ENCODE measurements around the gene LGI4.

The LGI4 gene

DNA sequence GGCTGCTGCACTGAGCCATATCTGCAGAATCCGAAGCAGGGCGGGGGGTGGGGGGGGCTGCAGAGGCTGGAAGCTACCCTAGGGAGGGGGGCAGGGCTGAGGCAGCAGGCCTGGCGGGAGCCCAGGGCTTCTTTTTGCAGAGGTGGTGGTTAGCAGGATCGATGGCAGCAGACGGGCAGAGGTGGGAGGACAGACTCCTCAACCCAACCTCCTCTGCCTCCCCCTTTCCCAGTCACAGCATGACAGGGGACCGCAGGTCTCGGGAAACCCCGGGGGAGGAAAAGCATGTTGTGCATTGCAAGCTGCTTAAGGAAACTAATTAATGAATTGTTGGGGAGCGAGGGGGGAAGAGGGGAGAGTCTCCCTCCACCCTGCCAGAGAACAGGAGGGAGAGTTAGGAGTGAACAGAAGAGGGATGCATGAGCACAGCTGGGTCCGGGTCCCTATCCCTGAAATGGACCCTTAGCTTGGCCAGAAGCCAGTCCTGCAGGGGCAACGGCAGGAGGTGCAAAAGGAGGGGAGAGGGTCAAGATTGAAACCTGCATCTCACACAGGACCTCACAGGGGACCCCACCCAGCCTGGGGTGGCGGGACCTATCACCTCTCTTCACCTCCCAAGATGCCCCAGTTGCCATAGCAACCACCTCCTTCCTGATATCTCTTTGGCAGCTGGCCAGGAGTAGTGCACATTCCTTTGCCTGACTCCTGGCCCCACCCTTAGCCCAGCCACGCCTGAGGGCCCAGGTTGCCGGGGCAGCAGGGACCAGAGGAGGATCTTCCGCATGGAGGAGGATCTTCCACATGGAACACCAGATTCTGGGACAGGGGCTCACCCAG lies 10.0 kb upstream of the LGI4 start (continued):
- TF ChIP-seq, protein P1, sequence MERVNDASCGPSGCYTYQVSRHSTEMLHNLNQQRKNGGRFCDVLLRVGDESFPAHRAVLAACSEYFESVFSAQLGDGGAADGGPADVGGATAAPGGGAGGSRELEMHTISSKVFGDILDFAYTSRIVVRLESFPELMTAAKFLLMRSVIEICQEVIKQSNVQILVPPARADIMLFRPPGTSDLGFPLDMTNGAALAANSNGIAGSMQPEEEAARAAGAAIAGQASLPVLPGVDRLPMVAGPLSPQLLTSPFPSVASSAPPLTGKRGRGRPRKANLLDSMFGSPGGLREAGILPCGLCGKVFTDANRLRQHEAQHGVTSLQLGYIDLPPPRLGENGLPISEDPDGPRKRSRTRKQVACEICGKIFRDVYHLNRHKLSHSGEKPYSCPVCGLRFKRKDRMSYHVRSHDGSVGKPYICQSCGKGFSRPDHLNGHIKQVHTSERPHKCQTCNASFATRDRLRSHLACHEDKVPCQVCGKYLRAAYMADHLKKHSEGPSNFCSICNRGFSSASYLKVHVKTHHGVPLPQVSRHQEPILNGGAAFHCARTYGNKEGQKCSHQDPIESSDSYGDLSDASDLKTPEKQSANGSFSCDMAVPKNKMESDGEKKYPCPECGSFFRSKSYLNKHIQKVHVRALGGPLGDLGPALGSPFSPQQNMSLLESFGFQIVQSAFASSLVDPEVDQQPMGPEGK (CRISPR knock-in tag; IDR thresholded peaks at IDR 0.05; ENCODE audit: borderline replicate concordance) = no peak

DNA sequence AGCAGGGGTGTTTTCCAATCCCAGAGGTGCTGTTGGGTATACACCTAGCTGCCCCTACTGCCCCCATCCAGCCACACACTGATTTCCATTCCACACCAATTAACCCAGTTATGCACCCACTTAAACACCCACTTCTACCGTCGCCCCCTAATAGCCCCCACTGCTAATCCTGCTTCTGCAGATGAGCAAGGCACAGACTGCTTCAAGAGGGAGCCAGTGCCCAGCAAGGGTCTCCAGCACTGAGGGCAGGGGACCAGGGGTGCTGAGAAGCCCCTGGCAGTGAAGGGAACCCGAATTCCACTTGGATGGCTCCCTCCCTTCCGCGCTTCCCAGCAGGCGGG lies 9.4 kb upstream of the LGI4 start:
- TF ChIP-seq BACH2 (CRISPR knock-in tag; IDR thresholded peaks at IDR 0.05; ENCODE audit: borderline replicate concordance) (no peak), ISL1 (CRISPR knock-in tag; IDR thresholded peaks at IDR 0.05) (no peak), ZNF8 (CRISPR knock-in tag; IDR thresholded peaks at IDR 0.05) (no peak)
- TF ChIP-seq, protein P1 (CRISPR knock-in tag; IDR thresholded peaks at IDR 0.05; ENCODE audit: borderline replicate concordance) = no peak
- TF ChIP-seq, protein P2, sequence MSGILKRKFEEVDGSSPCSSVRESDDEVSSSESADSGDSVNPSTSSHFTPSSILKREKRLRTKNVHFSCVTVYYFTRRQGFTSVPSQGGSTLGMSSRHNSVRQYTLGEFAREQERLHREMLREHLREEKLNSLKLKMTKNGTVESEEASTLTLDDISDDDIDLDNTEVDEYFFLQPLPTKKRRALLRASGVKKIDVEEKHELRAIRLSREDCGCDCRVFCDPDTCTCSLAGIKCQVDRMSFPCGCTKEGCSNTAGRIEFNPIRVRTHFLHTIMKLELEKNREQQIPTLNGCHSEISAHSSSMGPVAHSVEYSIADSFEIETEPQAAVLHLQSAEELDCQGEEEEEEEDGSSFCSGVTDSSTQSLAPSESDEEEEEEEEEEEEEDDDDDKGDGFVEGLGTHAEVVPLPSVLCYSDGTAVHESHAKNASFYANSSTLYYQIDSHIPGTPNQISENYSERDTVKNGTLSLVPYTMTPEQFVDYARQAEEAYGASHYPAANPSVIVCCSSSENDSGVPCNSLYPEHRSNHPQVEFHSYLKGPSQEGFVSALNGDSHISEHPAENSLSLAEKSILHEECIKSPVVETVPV (CRISPR knock-in tag; IDR thresholded peaks at IDR 0.05) = no peak
- no peak for ATAC-seq

DNA sequence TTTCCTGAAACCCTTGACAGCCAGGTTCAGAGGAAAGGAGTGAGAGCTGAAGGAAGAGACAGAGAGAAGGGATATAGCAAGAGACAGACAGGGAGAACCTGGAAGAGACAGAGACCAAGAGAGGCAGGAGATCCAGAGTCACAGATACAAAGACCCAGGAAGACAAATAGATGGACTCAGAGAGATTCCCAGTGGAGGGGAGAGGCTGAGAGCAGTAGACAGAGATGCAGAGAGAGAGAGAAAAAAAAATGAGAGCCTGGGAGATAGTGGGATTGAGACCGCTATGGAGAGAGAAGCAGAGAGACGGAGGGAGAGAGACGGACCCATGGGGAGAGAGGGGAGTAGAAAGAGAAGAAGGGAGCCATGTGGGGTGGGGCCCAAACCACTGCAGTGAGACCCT lies 9.0 kb upstream of the LGI4 start:
- TF ChIP-seq CSDC2 (CRISPR knock-in tag; IDR thresholded peaks at IDR 0.05) (no peak), TOX (CRISPR knock-in tag; IDR thresholded peaks at IDR 0.05; ENCODE audit: borderline replicate concordance) (no peak), ARNTL (CRISPR knock-in tag; IDR thresholded peaks at IDR 0.05; ENCODE audit: borderline replicate concordance, low read depth) (no peak), TCF4 (CRISPR knock-in tag; IDR thresholded peaks at IDR 0.05; ENCODE audit: borderline replicate concordance) (no peak), ZC3H10 (CRISPR knock-in tag; IDR thresholded peaks at IDR 0.05) (no peak), SNAI2 (CRISPR knock-in tag; IDR thresholded peaks at IDR 0.05) (no peak), ISL1 (CRISPR knock-in tag; IDR thresholded peaks at IDR 0.05) (no peak), OSR1 (CRISPR knock-in tag; IDR thresholded peaks at IDR 0.05) (no peak), RARB (CRISPR knock-in tag; IDR thresholded peaks at IDR 0.05) (no peak)
- TF ChIP-seq, protein P2 (CRISPR knock-in tag; IDR thresholded peaks at IDR 0.05) = no peak
- TF ChIP-seq, protein P3, sequence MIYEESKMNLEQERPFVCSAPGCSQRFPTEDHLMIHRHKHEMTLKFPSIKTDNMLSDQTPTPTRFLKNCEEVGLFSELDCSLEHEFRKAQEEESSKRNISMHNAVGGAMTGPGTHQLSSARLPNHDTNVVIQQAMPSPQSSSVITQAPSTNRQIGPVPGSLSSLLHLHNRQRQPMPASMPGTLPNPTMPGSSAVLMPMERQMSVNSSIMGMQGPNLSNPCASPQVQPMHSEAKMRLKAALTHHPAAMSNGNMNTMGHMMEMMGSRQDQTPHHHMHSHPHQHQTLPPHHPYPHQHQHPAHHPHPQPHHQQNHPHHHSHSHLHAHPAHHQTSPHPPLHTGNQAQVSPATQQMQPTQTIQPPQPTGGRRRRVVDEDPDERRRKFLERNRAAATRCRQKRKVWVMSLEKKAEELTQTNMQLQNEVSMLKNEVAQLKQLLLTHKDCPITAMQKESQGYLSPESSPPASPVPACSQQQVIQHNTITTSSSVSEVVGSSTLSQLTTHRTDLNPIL (CRISPR knock-in tag; IDR thresholded peaks at IDR 0.05; ENCODE audit: low read depth) = no peak
- TF ChIP-seq, protein P1 (CRISPR knock-in tag; IDR thresholded peaks at IDR 0.05; ENCODE audit: borderline replicate concordance) = no peak
- TF ChIP-seq, protein P4, sequence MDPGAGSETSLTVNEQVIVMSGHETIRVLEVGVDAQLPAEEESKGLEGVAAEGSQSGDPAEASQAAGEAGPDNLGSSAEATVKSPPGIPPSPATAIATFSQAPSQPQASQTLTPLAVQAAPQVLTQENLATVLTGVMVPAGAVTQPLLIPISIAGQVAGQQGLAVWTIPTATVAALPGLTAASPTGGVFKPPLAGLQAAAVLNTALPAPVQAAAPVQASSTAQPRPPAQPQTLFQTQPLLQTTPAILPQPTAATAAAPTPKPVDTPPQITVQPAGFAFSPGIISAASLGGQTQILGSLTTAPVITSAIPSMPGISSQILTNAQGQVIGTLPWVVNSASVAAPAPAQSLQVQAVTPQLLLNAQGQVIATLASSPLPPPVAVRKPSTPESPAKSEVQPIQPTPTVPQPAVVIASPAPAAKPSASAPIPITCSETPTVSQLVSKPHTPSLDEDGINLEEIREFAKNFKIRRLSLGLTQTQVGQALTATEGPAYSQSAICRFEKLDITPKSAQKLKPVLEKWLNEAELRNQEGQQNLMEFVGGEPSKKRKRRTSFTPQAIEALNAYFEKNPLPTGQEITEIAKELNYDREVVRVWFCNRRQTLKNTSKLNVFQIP (CRISPR knock-in tag; IDR thresholded peaks at IDR 0.05; ENCODE audit: borderline replicate concordance, low read depth) = no peak
- TF ChIP-seq, protein P5, sequence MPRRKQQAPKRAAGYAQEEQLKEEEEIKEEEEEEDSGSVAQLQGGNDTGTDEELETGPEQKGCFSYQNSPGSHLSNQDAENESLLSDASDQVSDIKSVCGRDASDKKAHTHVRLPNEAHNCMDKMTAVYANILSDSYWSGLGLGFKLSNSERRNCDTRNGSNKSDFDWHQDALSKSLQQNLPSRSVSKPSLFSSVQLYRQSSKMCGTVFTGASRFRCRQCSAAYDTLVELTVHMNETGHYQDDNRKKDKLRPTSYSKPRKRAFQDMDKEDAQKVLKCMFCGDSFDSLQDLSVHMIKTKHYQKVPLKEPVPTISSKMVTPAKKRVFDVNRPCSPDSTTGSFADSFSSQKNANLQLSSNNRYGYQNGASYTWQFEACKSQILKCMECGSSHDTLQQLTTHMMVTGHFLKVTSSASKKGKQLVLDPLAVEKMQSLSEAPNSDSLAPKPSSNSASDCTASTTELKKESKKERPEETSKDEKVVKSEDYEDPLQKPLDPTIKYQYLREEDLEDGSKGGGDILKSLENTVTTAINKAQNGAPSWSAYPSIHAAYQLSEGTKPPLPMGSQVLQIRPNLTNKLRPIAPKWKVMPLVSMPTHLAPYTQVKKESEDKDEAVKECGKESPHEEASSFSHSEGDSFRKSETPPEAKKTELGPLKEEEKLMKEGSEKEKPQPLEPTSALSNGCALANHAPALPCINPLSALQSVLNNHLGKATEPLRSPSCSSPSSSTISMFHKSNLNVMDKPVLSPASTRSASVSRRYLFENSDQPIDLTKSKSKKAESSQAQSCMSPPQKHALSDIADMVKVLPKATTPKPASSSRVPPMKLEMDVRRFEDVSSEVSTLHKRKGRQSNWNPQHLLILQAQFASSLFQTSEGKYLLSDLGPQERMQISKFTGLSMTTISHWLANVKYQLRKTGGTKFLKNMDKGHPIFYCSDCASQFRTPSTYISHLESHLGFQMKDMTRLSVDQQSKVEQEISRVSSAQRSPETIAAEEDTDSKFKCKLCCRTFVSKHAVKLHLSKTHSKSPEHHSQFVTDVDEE (CRISPR knock-in tag; IDR thresholded peaks at IDR 0.05) = no peak
- ATAC-seq = no peak
